GM19452 (cell line): ENCODE measurements around the gene ABCA8.

Experiments
- ATAC-seq: cut with Tn5 transposase; IDR thresholded peaks from one replicate; pipeline ENCODE4 v1.9.1; 2021; ENCODE audit not compliant: unreplicated experiment

Gene ABCA8

DNA sequence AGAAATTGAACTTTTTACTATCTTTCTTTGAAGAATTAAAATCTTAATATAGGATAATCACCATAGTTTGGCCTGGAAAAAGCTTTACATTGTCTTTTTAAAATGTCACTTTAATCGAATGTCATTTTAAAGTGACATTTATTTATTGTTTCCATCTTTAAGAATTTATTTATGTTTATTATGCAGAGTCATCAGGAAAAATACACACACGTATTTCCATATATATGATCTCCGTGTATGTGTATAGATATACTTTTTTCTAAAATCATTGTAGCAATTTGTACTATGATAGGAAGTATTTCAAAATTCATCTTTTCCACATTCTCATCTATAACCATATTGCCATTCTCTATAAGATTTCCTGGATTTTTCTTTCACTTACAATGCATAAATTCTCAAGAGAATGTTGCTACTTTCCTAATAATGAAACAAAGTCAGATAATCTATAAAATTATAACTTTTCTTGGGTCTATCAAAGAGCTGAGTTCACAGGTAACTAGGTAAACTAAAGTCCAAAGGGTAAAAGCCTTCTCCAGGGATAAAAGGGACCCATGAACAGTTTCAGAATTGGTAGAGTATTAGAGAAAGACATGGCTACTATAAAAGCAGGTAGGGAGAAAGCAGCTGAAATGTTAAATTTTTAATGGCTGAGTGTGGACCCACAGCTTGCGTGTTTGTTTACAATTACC, 11.9 kb downstream of the ABCA8 start:
- ATAC-seq, result no peak

- ATAC-seq, result no peak
Measured at GRCh38 chr17:68942389-68942788, 12.8 kb downstream of the ABCA8 start.

- ATAC-seq, result no peak
Measured at GRCh38 chr17:68941761-68942160, 13.4 kb downstream of the ABCA8 start.

- ATAC-seq, result no peak
Measured at GRCh38 chr17:68939195-68939594, 16.0 kb downstream of the ABCA8 start.

DNA sequence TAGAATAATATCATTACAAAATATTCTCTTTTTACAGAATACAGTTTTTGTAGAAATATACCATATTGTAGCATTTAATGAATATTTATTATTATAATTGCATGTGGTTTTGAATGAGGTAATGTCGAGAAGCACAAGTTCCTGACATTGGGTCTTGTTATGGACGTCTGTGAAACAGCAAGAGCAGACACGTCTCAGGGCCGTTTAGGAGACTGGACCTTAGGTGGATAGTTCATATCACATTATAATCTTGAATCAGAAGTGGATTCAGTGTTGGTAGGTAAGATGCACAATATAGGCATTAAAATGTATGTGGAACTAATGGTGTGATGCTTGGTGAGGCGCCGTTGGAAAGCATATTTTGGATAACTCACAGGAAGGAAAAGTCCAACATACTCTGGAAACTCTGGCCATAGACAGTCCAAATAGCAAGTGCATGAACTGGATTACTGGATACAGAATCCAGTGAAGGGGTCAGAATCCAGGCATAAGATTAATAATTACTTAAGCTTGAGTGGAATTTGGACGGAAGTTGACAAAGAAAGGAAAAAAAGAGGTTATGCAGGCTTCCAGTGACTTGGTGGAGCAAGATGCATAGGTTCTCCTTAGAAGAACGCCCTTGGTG, 17.2 kb downstream of the ABCA8 start:
- no peak for ATAC-seq

DNA sequence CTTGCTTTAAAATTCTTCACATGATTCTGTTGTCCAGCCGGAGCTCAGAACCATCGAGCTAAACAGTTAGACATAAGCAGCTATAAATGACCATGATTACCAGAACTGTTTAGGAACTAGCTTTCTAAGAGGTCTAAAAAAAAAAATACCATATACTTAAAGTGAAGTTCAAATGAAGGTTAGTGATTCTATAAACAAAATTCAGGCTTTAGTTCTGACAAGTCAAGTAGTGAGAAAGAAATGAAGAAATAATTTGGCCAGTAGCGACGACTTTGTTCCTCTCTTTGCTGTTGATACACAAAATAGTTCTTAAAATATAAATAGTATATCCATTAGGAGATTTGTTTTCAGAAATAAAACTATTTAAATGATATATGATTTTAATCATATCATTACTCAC, 27.7 kb downstream of the ABCA8 start:
- ATAC-seq, result no peak

DNA sequence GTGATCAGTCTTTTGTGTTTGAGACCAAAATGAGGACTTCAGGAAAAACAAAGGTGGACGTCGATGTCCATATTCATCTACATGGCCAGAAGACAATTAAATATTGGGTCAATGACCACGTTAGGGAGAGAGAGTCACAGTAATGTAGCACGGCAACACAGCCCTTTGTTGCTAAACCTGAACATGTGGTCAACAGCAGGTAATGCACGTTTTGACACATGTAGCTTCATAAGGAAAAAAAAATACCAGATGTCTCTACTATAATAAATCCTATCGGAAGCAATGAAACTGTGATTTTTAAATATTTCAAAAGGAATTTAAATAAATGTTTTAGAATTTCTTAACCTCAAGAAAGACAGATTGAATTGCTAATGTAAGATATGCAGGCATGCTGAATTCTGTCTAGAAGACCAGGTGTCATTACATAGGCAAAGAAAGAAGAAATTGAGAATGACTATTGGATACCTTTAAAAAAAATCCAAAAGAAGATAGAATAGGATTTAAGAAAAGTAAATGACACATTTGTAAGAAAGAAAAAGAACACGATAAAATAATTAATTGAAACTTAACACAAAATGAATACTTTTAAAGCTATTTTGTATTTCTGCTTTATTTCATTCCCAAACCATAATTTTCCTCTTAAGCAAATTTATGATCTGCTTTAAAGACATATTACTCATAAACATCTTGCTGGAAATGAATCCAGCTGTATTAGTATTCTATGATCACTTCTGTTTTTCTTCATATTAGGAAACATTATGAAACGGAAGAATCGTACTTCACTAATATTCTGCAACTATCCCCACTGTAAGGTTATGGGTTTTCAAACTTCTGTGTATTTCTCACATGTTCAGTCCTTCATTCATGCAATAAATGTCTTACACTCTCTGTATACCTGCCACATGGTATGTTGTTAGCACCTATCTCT, 30.1 kb downstream of the ABCA8 start:
- ATAC-seq, result no peak

DNA sequence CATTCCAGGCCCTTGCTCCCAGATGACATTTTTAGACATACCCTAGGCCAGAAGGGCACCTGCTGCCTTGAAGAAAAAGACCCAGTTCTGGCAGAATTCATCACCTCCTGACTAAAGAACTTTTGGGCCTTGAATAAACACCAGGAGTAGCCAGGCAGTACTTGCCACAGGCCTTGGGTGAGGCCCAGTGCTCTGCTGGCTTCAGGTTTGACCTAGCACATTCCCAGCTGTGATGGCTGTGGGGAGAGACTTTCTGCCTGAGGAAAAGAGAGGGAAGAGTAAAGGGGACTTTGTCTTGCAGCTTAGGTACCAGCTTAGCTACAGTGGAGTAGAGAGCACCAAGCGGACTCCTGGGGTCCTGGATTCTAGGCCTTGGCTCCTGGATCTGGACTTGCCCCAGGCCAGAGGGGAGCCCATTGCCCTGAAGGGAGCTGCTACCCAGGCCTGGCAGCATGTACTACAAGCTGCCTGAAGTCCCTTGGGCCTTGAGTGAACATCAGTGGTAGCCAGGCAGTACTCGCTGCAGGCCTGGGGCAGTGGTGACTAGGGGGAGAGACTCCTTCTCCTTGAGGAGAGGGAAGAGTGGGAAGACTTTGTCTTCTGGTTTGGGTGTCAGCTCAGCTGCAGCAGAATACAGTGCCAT, 44.3 kb downstream of the ABCA8 start:
- ATAC-seq, result no peak

DNA sequence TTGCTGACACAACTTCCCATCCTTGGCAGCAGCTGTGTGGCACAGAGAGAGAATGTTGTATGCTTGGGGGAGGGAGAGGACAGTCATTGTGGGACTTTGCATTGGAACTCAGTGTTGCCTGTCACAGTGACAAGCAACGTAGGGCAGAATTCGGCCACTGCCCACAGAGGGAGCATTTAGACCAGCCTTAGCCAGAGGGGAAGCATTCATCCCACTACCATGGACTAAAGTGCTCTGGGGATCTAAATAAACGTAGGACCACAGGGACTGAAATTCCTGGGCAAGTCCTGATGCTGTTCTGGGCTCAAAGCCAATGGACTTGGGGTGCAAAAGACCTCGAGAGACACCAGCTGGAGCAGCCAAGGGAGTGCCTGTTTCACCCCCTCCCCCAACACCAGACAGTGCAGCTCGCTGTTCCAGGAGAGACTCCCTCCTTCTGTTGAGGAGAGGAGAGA, 44.9 kb downstream of the ABCA8 start:
- ATAC-seq, result no peak

- no peak for ATAC-seq
Measured at GRCh38 chr17:68909066-68909465, 46.1 kb downstream of the ABCA8 start.

DNA sequence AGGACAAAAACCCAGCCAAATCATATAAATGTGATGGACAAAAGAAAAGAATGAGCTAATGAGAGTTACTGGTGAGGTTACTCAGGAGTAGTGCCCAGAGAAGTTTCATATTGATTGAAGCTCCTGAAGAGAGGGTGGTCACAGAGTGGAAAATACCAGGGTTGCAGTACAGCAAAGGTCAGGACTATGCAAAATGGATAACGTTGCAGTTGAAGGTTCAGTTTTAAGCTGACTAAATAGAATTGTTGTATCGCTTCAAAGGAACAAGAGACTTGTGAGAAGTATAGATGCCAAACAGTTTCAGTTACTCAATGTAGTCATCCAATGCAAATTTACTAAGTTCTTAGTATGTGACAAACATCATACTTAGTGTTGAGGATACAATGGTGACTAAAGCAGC, 47.1 kb downstream of the ABCA8 start:
- ATAC-seq, result peak; percentile 58

GRCh38 chr17:68906638-68907037, 48.6 kb downstream of the ABCA8 start:
- ATAC-seq, result no peak

DNA sequence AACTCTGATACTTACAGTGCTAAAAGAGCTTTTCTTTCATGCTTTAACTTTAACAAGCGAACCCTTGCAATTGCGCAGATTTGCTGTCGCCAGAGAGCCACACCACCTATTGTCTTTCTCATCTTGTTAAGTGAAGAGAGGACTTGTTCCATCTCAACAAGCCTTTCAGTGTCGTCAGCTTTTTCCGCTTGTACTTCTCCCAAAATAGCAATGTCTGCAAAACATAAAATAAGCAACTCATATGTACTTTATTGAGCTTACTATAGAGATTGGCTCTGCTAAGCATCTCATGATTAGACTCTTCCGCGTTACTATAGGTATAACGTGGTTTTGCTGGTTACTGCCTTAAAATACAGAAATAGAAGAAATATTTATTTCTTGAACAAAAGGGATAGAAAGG, 51.9 kb downstream of the ABCA8 start:
- no peak for ATAC-seq

GRCh38 chr17:68897557-68897956, 57.6 kb downstream of the ABCA8 start:
- ATAC-seq, result no peak

- ATAC-seq, result no peak
Measured at GRCh38 chr17:68892658-68893057, 62.5 kb downstream of the ABCA8 start.

- no peak for ATAC-seq
Measured at GRCh38 chr17:68892193-68892592, 63.0 kb downstream of the ABCA8 start.

- no peak for ATAC-seq
Measured at GRCh38 chr17:68886401-68886800, 68.8 kb downstream of the ABCA8 start.

- no peak for ATAC-seq
Measured at GRCh38 chr17:68884888-68885287, 70.3 kb downstream of the ABCA8 start.

DNA sequence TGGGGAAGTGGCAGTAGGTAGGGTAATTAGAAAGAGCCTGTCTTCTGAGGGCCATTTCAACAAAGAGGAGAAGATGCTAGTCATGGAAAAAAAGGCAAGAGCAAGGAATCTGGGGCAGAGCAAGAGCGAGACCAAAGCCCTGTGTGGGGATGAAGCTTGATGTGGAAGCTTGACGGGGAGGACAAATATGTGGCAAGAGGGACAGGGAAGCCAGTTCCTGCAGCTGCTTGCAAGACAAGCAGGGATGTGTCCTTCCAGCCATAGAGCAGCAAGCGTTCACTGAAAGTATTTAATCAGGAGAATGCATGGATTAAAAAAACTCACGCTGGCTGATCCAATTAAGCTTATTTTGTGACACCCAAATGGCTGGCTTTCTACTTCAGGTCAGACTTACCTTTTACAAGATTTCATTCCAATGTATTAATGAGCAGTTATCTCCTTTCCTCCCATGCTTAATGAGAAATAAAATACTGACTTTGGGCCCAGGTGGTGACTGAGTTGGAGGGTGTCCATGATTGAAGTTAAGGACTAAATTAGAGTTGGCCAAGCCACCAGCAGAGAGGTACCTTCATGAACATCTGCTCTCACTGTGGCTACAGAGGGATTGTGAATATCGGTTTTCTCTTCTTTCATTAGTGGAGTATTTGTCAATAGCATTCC, 76.8 kb downstream of the ABCA8 start:
- no peak for ATAC-seq

DNA sequence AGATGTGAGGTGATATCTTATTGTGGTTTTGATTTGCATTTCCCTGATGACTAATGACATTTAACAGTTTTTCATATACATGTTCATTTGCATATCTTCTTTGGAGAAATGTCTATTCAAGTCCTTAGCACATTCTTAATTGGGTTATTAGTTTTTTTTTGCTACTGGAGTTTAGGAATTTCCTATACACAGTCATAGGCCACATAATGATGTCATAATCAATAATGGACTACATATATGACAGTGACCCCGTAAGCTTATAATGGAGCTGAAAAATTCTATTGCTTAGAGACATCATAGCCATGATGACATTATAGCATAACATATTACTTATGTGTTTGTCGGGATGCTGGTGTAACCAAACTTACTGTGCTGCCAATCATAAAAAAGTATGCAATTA, 83.7 kb downstream of the ABCA8 start:
- no peak for ATAC-seq

GRCh38 chr17:68870976-68871375, 84.2 kb downstream of the ABCA8 start:
- no peak for ATAC-seq
